HepG2 (cell line): Measurements from ENCODE around the gene IQCC. TPM values are rescaled to one million over a fixed set of nuclear protein-coding genes. Genes with fewer than 3 reads are reported as not detected.

Source experiments
- FOXK1 ChIP-seq: sonication (generic); formaldehyde crosslinking; IDR thresholded peaks from 2 replicates; pipeline ENCODE4 v1.4.0; 2020; ENCODE audit warnings: low read depth, missing genetic modification reagents, borderline replicate concordance
- MIXL1 ChIP-seq: IDR thresholded peaks from 2 replicates; pipeline ENCODE4 v1.6.1; 2016
- NONO ChIP-seq, 2 experiments: fragments of 450-650 bp in 1 of 2; sonication (generic) in 1 of 2; formaldehyde crosslinking in 1 of 2; IDR thresholded peaks in 1 of 2; conservative IDR thresholded peaks in 1 of 2; 2 replicates each; pipeline versions ENCODE4 v1.6.1 to v1.8.0; 2017 to 2022; ENCODE audit warnings: mild to moderate bottlenecking in 1 of 2, missing genetic modification reagents in 1 of 2, moderate library complexity in 1 of 2
- THAP11 ChIP-seq: IDR thresholded peaks from 2 replicates; pipeline ENCODE4 v1.6.1; 2016; ENCODE audit warnings: missing biosample characterization, missing genetic modification reagents
- ZFP1 ChIP-seq: IDR thresholded peaks from 2 replicates; pipeline ENCODE4 v1.6.1; 2016
- ZNF33B ChIP-seq: sonication (generic); formaldehyde crosslinking; IDR thresholded peaks from 2 replicates; pipeline ENCODE4 v1.5.1; 2020; ENCODE audit warnings: mild to moderate bottlenecking, missing genetic modification reagents
- ZNF597 ChIP-seq: sonication (generic); formaldehyde crosslinking; IDR thresholded peaks from 2 replicates; pipeline ENCODE4 v1.5.0; 2020; ENCODE audit warnings: missing genetic modification reagents
- ZNF687 ChIP-seq: sonication (generic); formaldehyde crosslinking; IDR thresholded peaks from 2 replicates; pipeline ENCODE4 v1.5.1; 2020; ENCODE audit warnings: mild to moderate bottlenecking, missing genetic modification reagents, moderate library complexity
- ZNF780A ChIP-seq: sonication (generic); formaldehyde crosslinking; IDR thresholded peaks from 2 replicates; pipeline ENCODE4 v1.8.0; 2022; ENCODE audit warnings: mild to moderate bottlenecking, missing genetic modification reagents, moderate library complexity
- polyA plus RNA-seq, 8 experiments: library from polyadenylated mRNA; depleted of rRNA in 3 of 8; stranded (reverse) in 7 of 8; unstranded in 1 of 8; fragments of >200 nt; fragmentation: Illumina TruSeq in 4 of 8; extraction: Trizol in 4 of 8; gene quantifications; 2 replicates each; pipeline versions ENCODE4 v1.2.1 to v1.2.3, GENCODE V29; 2011 to 2016; ENCODE audit warnings: low read depth in 4 of 8, missing spikeins in 1 of 8, mixed read lengths in 1 of 8; ENCODE audit not compliant: insufficient read depth in 1 of 8
- total RNA-seq, 5 experiments: library from RNA; depleted of rRNA; stranded (reverse); fragments of >200 nt; fragmentation: Illumina TruSeq; extraction: Trizol; gene quantifications; 2 replicates each; pipeline ENCODE4 v1.2.3, GENCODE V29; 2016; ENCODE audit warnings: low read depth in 1 of 5
- TF ChIP-seq, protein P1 (sequence below): sonication (generic); formaldehyde crosslinking; IDR thresholded peaks from 2 replicates; pipeline ENCODE4 v1.5.1; 2020; ENCODE audit warnings: missing genetic modification reagents, mild to moderate bottlenecking, borderline replicate concordance
- TF ChIP-seq, protein P2 (sequence below): IDR thresholded peaks from 2 replicates; pipeline ENCODE4 v1.6.1; 2012; ENCODE audit warnings: low read length, improper control_type of control experiment
- TF ChIP-seq, protein P3 (sequence below): sonication (generic); formaldehyde crosslinking; IDR thresholded peaks from 2 replicates; pipeline ENCODE4 v1.4.0; 2020; ENCODE audit warnings: missing genetic modification reagents

The IQCC gene
- total and polyA plus RNA-seq, 2 of the 13 experiments (the other 11 are each of a cell fraction or from before 2014, with no cell fraction given), result 1.7 to 3.0 TPM

GRCh38 chr1:32179443-32180185 is 25.9 kb upstream of the IQCC start, which contains the start of gene TXLNA (continued):
- TF ChIP-seq ZNF33B (peak; percentile 71; the same call in 1 of the 2 replicates), MIXL1 (CRISPR knock-in tag) (peak; percentile 45; the same call in 1 of the 2 replicates), ZNF687 (CRISPR knock-in tag) (peak; percentile 99), NONO (IDR thresholded peaks at IDR 0.05) (no peak), NONO (CRISPR knock-in tag; conservative IDR thresholded peaks at IDR 0.05) (peak; percentile 92), THAP11 (CRISPR knock-in tag) (peak; percentile 88), ZFP1 (CRISPR knock-in tag) (no peak), ZNF597 (CRISPR knock-in tag) (no peak), ZNF780A (CRISPR knock-in tag) (peak; percentile 90), FOXK1 (CRISPR knock-in tag) (no peak; the same call in 1 of the 2 replicates)
- TF ChIP-seq, protein P1, sequence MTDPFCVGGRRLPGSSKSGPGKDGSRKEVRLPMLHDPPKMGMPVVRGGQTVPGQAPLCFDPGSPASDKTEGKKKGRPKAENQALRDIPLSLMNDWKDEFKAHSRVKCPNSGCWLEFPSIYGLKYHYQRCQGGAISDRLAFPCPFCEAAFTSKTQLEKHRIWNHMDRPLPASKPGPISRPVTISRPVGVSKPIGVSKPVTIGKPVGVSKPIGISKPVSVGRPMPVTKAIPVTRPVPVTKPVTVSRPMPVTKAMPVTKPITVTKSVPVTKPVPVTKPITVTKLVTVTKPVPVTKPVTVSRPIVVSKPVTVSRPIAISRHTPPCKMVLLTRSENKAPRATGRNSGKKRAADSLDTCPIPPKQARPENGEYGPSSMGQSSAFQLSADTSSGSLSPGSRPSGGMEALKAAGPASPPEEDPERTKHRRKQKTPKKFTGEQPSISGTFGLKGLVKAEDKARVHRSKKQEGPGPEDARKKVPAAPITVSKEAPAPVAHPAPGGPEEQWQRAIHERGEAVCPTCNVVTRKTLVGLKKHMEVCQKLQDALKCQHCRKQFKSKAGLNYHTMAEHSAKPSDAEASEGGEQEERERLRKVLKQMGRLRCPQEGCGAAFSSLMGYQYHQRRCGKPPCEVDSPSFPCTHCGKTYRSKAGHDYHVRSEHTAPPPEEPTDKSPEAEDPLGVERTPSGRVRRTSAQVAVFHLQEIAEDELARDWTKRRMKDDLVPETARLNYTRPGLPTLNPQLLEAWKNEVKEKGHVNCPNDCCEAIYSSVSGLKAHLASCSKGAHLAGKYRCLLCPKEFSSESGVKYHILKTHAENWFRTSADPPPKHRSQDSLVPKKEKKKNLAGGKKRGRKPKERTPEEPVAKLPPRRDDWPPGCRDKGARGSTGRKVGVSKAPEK (CRISPR knock-in tag), result no peak
- TF ChIP-seq, protein P2, sequence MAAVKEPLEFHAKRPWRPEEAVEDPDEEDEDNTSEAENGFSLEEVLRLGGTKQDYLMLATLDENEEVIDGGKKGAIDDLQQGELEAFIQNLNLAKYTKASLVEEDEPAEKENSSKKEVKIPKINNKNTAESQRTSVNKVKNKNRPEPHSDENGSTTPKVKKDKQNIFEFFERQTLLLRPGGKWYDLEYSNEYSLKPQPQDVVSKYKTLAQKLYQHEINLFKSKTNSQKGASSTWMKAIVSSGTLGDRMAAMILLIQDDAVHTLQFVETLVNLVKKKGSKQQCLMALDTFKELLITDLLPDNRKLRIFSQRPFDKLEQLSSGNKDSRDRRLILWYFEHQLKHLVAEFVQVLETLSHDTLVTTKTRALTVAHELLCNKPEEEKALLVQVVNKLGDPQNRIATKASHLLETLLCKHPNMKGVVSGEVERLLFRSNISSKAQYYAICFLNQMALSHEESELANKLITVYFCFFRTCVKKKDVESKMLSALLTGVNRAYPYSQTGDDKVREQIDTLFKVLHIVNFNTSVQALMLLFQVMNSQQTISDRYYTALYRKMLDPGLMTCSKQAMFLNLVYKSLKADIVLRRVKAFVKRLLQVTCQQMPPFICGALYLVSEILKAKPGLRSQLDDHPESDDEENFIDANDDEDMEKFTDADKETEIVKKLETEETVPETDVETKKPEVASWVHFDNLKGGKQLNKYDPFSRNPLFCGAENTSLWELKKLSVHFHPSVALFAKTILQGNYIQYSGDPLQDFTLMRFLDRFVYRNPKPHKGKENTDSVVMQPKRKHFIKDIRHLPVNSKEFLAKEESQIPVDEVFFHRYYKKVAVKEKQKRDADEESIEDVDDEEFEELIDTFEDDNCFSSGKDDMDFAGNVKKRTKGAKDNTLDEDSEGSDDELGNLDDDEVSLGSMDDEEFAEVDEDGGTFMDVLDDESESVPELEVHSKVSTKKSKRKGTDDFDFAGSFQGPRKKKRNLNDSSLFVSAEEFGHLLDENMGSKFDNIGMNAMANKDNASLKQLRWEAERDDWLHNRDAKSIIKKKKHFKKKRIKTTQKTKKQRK, result no peak
- TF ChIP-seq, protein P3, sequence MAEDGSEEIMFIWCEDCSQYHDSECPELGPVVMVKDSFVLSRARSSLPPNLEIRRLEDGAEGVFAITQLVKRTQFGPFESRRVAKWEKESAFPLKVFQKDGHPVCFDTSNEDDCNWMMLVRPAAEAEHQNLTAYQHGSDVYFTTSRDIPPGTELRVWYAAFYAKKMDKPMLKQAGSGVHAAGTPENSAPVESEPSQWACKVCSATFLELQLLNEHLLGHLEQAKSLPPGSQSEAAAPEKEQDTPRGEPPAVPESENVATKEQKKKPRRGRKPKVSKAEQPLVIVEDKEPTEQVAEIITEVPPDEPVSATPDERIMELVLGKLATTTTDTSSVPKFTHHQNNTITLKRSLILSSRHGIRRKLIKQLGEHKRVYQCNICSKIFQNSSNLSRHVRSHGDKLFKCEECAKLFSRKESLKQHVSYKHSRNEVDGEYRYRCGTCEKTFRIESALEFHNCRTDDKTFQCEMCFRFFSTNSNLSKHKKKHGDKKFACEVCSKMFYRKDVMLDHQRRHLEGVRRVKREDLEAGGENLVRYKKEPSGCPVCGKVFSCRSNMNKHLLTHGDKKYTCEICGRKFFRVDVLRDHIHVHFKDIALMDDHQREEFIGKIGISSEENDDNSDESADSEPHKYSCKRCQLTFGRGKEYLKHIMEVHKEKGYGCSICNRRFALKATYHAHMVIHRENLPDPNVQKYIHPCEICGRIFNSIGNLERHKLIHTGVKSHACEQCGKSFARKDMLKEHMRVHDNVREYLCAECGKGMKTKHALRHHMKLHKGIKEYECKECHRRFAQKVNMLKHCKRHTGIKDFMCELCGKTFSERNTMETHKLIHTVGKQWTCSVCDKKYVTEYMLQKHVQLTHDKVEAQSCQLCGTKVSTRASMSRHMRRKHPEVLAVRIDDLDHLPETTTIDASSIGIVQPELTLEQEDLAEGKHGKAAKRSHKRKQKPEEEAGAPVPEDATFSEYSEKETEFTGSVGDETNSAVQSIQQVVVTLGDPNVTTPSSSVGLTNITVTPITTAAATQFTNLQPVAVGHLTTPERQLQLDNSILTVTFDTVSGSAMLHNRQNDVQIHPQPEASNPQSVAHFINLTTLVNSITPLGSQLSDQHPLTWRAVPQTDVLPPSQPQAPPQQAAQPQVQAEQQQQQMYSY (CRISPR knock-in tag), result no peak; the same call in 1 of the 2 replicates
